Effector memory CD4-positive, alpha-beta T cell (primary cell): ENCODE data around the gene KIAA0232.

Source experiments
- DNase-seq, 3 donors: peaks; one replicate each; pipeline ENCODE4 v3.0.0-alpha.2; 2020
- H3K27ac ChIP-seq: 2 replicates; pipeline ENCODE4 v1.7.0; 2013; ENCODE audit warnings: mild to moderate bottlenecking, low read length, moderate library complexity; ENCODE audit not compliant: insufficient read depth, poor library complexity, severe bottlenecking
- H3K27me3 ChIP-seq: replicated peaks from 2 replicates; pipeline ENCODE4 v1.7.0; 2013; ENCODE audit warnings: mild to moderate bottlenecking, low read length; ENCODE audit not compliant: insufficient read depth, control insufficient read depth, poor library complexity, severe bottlenecking
- H3K36me3 ChIP-seq: 2 replicates; pipeline ENCODE4 v1.7.0; 2013; ENCODE audit warnings: mild to moderate bottlenecking, low read length, moderate library complexity; ENCODE audit not compliant: control insufficient read depth, insufficient read depth
- H3K4me1 ChIP-seq: 2 replicates; pipeline ENCODE4 v1.7.0; 2013; ENCODE audit warnings: low read length, mild to moderate bottlenecking; ENCODE audit not compliant: control insufficient read depth, insufficient read depth, poor library complexity, severe bottlenecking
- H3K4me3 ChIP-seq: 2 replicates; pipeline ENCODE4 v1.7.0; 2013; ENCODE audit warnings: low read length, low read depth, mild to moderate bottlenecking; ENCODE audit not compliant: insufficient read depth, poor library complexity, severe bottlenecking
- H3K9me3 ChIP-seq: 2 replicates; pipeline ENCODE4 v1.7.0; 2013; ENCODE audit warnings: mild to moderate bottlenecking, low read length, moderate library complexity; ENCODE audit not compliant: control insufficient read depth

KIAA0232 gene

DNA sequence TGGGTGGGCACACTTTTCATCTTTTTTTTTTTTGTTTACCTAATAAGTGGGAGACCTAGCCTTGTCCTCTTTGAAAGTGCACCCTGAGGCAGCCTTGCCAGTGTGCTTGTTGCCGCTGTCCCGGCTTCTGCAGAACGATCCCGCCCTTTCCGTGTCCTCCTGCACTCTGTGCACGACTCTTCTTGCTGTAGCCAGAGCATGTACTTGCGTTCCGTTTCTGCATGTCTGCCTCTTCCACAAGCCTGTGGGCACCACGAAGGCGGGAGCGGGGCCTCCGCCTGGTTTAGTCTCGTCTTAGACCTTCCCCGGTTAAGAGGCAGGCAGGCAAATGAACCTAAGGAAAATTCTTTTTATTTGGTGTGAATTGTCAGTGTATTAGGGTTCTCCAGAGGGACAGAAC is 94.5 kb downstream of the KIAA0232 start:
- DNase-seq, result no peak
- Histone ChIP-seq H3K4me1 (no peaks in the 10 kb centered on the region), H3K27ac (no peak overlapping the region), H3K9me3 (no peaks in the 10 kb centered on the region), H3K4me3 (no peak overlapping the region), H3K27me3 (no peaks in the 10 kb centered on the region), H3K36me3 (peaks cover 63% of the 10 kb centered on the region)

DNA sequence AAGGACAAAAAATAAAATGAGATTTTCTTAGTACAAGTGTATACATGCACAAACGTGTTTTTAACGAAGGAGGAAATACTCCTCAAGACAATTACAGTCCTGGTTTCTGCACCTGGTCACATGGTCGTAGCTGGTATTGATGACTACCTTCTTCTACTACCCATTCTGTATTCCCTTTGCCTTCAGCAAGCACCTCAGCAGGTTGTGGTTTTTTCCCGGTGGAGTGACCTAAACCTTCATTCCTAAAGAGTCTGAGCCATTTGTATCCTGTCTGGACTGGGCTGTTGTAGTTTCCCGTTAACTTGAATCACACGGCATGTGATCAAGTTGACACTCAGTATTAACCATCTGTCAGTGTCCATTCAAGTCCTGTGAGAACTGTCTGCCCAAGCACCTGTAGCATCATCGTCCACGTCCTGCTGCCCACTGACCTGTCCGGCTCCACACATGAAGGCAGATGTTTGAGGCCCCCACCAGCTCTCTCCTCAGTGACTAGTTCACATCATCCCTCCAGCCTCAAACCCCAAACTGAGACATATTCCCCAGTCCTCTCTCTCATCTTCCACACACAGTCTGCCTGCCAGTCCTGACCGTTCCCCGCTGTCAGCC is 96.0 kb downstream of the KIAA0232 start:
- no peak for DNase-seq
- Histone ChIP-seq H3K36me3 (peaks cover 54% of the 10 kb centered on the region), H3K4me3 (no peak overlapping the region), H3K27me3 (no peaks in the 10 kb centered on the region), H3K27ac (no peak overlapping the region), H3K9me3 (no peaks in the 10 kb centered on the region), H3K4me1 (no peaks in the 10 kb centered on the region)

DNA sequence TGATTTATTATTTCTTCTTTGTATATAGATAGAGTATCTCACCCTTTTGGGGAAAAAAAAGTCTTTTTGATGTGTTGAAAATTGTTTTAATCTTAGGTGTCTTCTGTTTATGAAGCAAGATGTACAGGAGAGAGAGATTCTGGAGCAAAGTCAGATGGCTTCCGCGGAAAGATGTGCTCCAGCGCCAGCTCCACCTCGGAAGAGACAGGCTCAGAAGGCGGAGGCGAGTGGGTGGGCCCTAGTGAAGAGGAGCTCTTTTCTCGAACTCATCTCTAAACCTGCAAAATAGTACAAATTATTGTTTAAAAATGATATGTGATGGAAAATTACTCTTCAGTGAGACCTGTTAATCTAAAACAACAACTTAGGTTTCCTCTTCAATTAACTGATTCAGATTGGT is 98.2 kb downstream of the KIAA0232 start:
- H3K9me3 ChIP-seq, result no peaks in the 10 kb centered on the region
- peaks cover 43% of the 10 kb centered on the region for H3K36me3 ChIP-seq
- no peaks in the 10 kb centered on the region for H3K27me3 ChIP-seq
- H3K4me3 ChIP-seq, result no peak overlapping the region
- no peaks in the 10 kb centered on the region for H3K4me1 ChIP-seq
- no peak for DNase-seq
- H3K27ac ChIP-seq, result no peak overlapping the region

DNA sequence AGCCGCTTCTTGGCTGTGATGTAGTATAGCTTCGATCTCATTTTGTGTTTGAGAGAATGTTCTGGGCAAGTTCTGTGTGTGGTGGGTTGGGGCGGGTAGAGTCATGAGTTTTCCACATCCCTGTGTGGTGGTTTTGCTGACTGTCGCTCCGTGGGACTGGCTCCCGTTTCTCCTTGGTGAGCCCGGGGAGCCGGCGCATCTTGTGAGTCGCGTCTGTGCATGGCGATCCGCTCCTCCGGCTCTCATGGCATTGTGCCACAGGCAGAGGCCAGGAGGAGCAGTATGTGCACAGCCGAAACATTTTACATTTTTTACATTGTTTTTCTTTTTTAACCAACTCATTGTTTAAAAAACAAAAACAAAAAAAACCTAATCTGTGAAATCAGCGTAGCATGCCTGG is 99.4 kb downstream of the KIAA0232 start:
- no peaks in the 10 kb centered on the region for H3K27me3 ChIP-seq
- H3K27ac ChIP-seq, result no peak overlapping the region
- DNase-seq, result no peak
- H3K4me3 ChIP-seq, result no peak overlapping the region
- peaks cover 38% of the 10 kb centered on the region for H3K36me3 ChIP-seq
- H3K4me1 ChIP-seq, result no peaks in the 10 kb centered on the region
- no peaks in the 10 kb centered on the region for H3K9me3 ChIP-seq

DNA sequence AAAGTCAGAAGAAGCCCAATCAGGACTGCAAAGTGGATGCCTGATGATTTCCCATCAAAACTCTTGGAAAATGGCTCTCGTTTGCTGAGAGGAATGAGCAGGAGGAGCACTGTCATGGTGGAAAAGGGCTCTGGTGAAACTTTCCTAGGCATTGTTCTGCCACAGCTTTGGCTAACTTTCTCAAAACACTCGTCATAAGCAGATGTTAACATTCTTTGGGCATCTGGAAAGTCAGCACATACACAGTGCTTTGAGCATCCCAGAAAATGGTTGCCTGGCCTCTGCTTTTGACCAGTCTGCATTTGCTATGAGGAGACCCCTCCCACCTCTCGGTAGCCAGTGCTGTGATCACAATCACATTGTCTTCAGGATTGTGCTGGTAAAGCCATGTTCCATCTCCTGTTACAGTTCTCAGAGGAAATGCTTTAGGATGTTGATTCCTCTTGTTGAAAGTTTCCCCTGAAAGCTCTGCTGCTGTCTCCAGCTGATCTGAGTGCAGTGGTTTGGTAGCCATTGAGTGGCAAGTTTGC is 101.9 kb downstream of the KIAA0232 start:
- DNase-seq, result no peak
- H3K27me3 ChIP-seq, result no peaks in the 10 kb centered on the region
- no peak overlapping the region for H3K4me3 ChIP-seq
- no peak overlapping the region for H3K27ac ChIP-seq
- peaks cover 21% of the 10 kb centered on the region for H3K36me3 ChIP-seq
- H3K4me1 ChIP-seq, result no peaks in the 10 kb centered on the region
- H3K9me3 ChIP-seq, result no peaks in the 10 kb centered on the region

DNA sequence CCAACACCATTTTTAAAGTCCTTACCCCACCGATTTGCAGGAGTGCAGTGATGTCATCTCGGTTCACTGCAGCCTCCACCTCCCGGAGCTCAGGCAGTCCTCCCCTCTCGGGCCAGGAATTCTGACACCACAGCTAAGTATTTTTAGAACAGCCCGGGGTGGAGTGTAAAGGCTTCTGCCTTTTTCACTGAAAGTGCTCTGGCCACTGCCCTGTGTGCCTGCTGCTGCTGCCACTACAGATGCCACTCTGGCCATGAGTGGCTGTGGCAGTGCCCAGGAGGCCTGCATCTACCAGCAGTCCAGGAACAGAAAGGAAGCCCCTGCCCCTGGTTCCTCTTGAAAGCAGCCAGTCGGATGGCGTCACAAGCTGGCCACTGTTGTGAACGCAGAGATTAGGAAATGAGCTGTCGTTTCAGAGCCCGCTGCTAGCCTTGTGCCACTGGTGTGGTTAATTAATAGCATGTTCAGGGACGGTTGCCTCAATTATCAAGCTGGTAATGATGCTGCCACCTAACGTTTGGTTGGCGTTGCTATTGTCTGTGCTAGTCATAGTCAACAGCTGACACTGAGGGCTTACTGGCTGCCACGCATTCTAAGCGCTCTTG is 103.5 kb downstream of the KIAA0232 start:
- H3K27me3 ChIP-seq, result no peaks in the 10 kb centered on the region
- H3K9me3 ChIP-seq, result no peaks in the 10 kb centered on the region
- no peak overlapping the region for H3K4me3 ChIP-seq
- DNase-seq, result no peak
- no peak overlapping the region for H3K27ac ChIP-seq
- peaks cover 10% of the 10 kb centered on the region for H3K36me3 ChIP-seq
- H3K4me1 ChIP-seq, result no peaks in the 10 kb centered on the region

DNA sequence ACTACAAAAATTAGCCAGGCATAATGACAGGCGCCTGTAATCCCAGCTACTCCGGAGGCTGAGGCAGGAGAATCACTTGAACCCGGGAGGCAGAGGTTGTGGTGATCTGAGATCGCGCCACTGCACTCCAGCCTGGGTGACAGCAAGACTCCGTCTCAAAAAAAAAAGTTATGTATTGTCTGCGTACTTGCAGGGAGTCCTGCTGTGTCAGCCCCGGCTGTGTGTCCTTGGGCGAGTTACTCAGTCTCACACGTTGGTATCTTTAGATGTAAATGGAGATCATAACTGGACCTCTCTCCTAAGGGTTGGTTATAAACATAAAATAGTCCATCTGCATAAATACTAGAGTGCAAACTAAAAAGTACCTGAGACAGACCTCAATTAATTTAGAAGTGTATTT is 104.4 kb downstream of the KIAA0232 start:
- peaks cover 2% of the 10 kb centered on the region for H3K36me3 ChIP-seq
- H3K27ac ChIP-seq, result no peak overlapping the region
- no peak overlapping the region for H3K4me3 ChIP-seq
- H3K9me3 ChIP-seq, result no peaks in the 10 kb centered on the region
- no peaks in the 10 kb centered on the region for H3K27me3 ChIP-seq
- peaks cover 3% of the 10 kb centered on the region for H3K4me1 ChIP-seq
- DNase-seq, result no peak

DNA sequence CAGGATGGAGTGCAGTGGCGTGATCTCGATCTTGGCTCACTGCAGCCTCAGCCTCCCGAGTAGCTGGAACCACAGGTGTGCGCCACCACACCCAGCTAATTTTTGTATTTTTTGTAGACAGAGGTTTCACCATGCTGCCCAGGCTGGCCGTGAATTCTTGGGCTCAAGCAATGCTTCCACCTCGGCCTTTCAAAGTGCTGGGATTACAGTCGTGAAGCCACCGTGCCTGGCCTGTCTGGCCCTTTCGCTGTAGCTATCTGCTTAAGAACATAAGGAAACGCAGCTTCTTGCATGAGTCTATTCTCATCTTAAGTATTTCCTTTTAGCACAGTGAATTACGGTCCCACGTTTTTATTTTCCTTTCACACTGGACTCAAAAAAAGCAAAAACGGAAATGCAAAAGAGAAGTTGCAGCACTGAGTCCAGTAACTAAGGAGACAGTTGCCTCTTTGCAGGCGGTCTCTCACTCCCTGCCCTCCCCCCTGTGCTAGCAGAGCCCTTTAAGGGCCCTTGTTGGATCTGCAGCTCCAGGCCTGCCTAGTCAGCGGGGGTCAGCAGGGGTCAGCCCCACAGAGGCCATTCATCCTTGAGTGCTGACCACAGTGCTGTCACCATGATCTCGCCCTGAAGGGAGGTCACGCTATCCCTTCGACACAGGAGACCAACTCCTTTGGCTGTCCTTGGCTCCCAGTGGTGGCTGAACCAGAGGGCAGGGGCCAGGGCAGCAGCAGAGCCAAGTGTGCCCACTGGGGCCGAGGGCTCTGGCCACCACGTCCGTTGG is 105.3 kb downstream of the KIAA0232 start:
- no peaks in the 10 kb centered on the region for H3K9me3 ChIP-seq
- H3K27me3 ChIP-seq, result no peaks in the 10 kb centered on the region
- peaks cover 12% of the 10 kb centered on the region for H3K4me1 ChIP-seq
- no peak for DNase-seq
- no peak overlapping the region for H3K4me3 ChIP-seq
- no peaks in the 10 kb centered on the region for H3K36me3 ChIP-seq
- no peak overlapping the region for H3K27ac ChIP-seq

DNA sequence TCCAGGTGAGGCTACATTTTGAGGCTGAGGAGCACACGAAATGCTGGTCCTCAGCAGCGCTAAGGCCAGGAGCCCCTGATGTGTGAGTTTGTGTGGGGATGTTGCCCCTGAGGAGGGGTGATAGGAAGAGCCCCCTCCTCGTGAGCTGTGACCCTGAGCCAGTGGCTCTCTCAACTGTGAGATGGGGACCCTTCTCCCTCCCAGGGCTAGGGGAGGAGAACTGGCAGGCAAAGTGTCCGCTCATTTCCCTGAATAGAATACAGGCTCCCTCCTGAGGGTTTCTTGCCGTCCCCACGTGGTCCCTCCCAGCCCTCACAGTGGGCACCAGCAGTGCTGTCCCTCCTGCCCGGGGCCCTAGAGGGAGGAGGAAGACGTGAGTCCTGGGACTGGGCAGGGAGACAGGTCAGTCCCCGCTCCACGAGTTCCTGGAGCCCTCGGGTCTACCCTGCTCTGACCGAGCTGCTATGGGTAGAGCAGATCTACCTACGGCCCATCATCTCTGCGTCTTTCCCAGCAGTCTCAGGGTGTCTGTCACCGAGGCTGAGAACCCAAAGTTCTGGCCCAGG is 106.1 kb downstream of the KIAA0232 start:
- H3K36me3 ChIP-seq, result no peaks in the 10 kb centered on the region
- no peak for DNase-seq
- H3K9me3 ChIP-seq, result no peaks in the 10 kb centered on the region
- no peak overlapping the region for H3K27ac ChIP-seq
- H3K27me3 ChIP-seq, result no peaks in the 10 kb centered on the region
- H3K4me3 ChIP-seq, result no peak overlapping the region
- peaks cover 12% of the 10 kb centered on the region for H3K4me1 ChIP-seq
